CD4-positive, CD25-positive, alpha-beta regulatory T cell (primary cell): ENCODE measurements around the gene PATE4. TPM values are rescaled to one million over a fixed set of nuclear protein-coding genes. Genes with fewer than 3 reads are reported as not detected.

ENCODE experiments used
- ATAC-seq, 2 donors: fragments of 150-1000 bp; cut with Tn5 transposase; one replicate each; pipeline ENCODE4 v1.10.0; 2021; ENCODE audit warnings: low read depth in 2 of 2, moderate number of reproducible peaks in 2 of 2, moderate library complexity in 1 of 2
- DNase-seq, 3 donors: peaks; one replicate each; pipeline versions ENCODE4 v3.0.0 to v3.0.0-alpha.2; 2012 to 2022; ENCODE audit warnings: mixed read lengths in 1 of 3
- H3K27ac ChIP-seq: one replicate; pipeline ENCODE4 v1.7.0; 2013; ENCODE audit warnings: mild to moderate bottlenecking, low read length; ENCODE audit not compliant: insufficient read depth, poor library complexity, severe bottlenecking
- H3K27me3 ChIP-seq: one replicate; pipeline ENCODE4 v1.7.0; 2013; ENCODE audit warnings: low read length; ENCODE audit not compliant: control insufficient read depth, insufficient read depth
- H3K36me3 ChIP-seq: one replicate; pipeline ENCODE4 v1.7.0; 2013; ENCODE audit warnings: mild to moderate bottlenecking, low read length, moderate library complexity; ENCODE audit not compliant: control insufficient read depth, insufficient read depth
- H3K4me1 ChIP-seq: 2 replicates; pipeline ENCODE4 v1.7.0; 2013; ENCODE audit warnings: mild to moderate bottlenecking, low read length; ENCODE audit not compliant: insufficient read depth, control insufficient read depth, poor library complexity, severe bottlenecking
- H3K4me3 ChIP-seq: one replicate; pipeline ENCODE4 v1.7.0; 2013; ENCODE audit warnings: low read depth, mild to moderate bottlenecking, low read length, moderate library complexity
- H3K9me3 ChIP-seq, 2 experiments: 1 replicate in 1 of 2; 2 replicates in 1 of 2; pipeline ENCODE4 v1.7.0; 2013; ENCODE audit warnings: low read length in 2 of 2, mild to moderate bottlenecking in 1 of 2, moderate library complexity in 1 of 2; ENCODE audit not compliant: control insufficient read depth in 2 of 2
- H3K27ac Mint-ChIP-seq, 3 donors: one replicate each; pipeline ENCODE4 v1.8.0; 2020 to 2022; ENCODE audit warnings: mild to moderate bottlenecking in 3 of 3, mixed read lengths in 3 of 3, moderate library complexity in 2 of 3
- H3K27me3 Mint-ChIP-seq: one replicate; pipeline ENCODE4 v1.8.0; 2022; ENCODE audit warnings: mild to moderate bottlenecking, mixed read lengths
- H3K36me3 Mint-ChIP-seq: one replicate; pipeline ENCODE4 v1.8.0; 2020; ENCODE audit warnings: mixed read lengths
- H3K4me1 Mint-ChIP-seq, 4 donors: one replicate each; pipeline ENCODE4 v1.8.0; 2020 to 2022; ENCODE audit warnings: mixed read lengths in 4 of 4, mild to moderate bottlenecking in 1 of 4
- H3K4me3 Mint-ChIP-seq, 4 donors: one replicate each; pipeline ENCODE4 v1.8.0; 2020 to 2022; ENCODE audit warnings: mild to moderate bottlenecking in 4 of 4, mixed read lengths in 4 of 4, moderate library complexity in 3 of 4
- H3K9me3 Mint-ChIP-seq, 7 donors: one replicate each; pipeline ENCODE4 v1.8.0; 2020 to 2022; ENCODE audit warnings: mixed read lengths in 7 of 7, mild to moderate bottlenecking in 3 of 7, moderate library complexity in 2 of 7
- polyA plus RNA-seq, 4 donors: library from polyadenylated mRNA; unstranded; fragments of 300-500 nt; fragmentation: Illumina TruSeq; gene quantifications; one replicate each; pipeline ENCODE4 v1.2.3, GENCODE V29; 2021
- total RNA-seq: library from RNA; stranded (reverse); gene quantifications from one replicate; pipeline ENCODE4 v1.2.3, GENCODE V29; 2022

Gene PATE4, protein sequence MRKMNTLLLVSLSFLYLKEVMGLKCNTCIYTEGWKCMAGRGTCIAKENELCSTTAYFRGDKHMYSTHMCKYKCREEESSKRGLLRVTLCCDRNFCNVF
- not detected for total RNA-seq
- polyA plus RNA-seq = not detected

- Histone ChIP-seq H3K27ac (no peak within 1 kb of the TSS), H3K4me1 (no peaks in the 10 kb centered on the region), H3K27me3 (peaks cover 1% of the 10 kb centered on the region), H3K36me3 (no peaks in the 10 kb centered on the region), H3K4me3 (no peak within 1 kb of the TSS), H3K9me3 (no peaks in the 10 kb centered on the region)
- H3K4me3 Mint-ChIP-seq = no peak within 1 kb of the TSS
- peaks cover 24% of the 10 kb centered on the region for H3K27me3 Mint-ChIP-seq
- no peaks in the 10 kb centered on the region for H3K36me3 Mint-ChIP-seq
- no peaks in the 10 kb centered on the region for H3K4me1 Mint-ChIP-seq
- no peak for ATAC-seq
- H3K27ac Mint-ChIP-seq = no peak within 1 kb of the TSS
- no peak for DNase-seq
- H3K9me3 Mint-ChIP-seq = peaks cover 0 to 17% (median 9%) of the 10 kb centered on the region in 7 donors
Measured at GRCh38 chr11:125833016-125833415, at the start of gene PATE4. Gene PATE4, plus strand, starts transcription at chr11:125833316. Its CDS starts 44 bp downstream, at chr11:125833360.

DNA sequence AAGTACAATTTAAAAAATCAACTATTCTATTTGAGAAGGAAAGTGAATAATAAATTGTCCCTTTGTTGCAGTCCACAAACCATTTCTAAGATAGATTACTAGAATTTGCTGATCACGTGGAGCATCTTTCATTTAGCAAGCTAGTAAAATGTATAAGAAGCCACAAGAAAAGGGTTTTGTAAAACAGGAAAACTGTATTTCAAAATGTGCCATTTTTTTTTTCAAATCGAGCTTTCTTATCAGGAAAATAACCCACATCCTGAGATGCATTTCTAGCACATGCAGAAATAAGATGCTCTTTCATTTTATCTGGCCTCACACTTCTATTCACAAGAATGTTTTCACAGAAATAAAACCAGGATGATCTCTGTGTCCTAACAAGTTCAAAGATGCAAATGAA is 48.4 kb upstream of the PATE4 start:
- Histone ChIP-seq H3K36me3 (no peaks in the 10 kb centered on the region), H3K27me3 (no peaks in the 10 kb centered on the region), H3K4me1 (no peaks in the 10 kb centered on the region), H3K27ac (no peak overlapping the region), H3K9me3 (no peaks in the 10 kb centered on the region), H3K4me3 (no peak overlapping the region)
- DNase-seq (no peak), ATAC-seq (no peak)
- H3K4me1 Mint-ChIP-seq = no peaks in the 10 kb centered on the region
- H3K4me3 Mint-ChIP-seq = no peak overlapping the region
- H3K27me3 Mint-ChIP-seq = peaks cover 8% of the 10 kb centered on the region
- H3K36me3 Mint-ChIP-seq = no peaks in the 10 kb centered on the region
- peaks cover 0 to 9% (median 0%) of the 10 kb centered on the region in 7 donors for H3K9me3 Mint-ChIP-seq
- no peak overlapping the region for H3K27ac Mint-ChIP-seq

- H3K4me1 ChIP-seq = no peaks in the 10 kb centered on the region
- ATAC-seq (no peak), DNase-seq (no peak)
- no peak within 1 kb of the TSS for H3K27ac ChIP-seq
- peak within 1 kb of the TSS in 1 of 4 donors; percentile 59 for H3K4me3 Mint-ChIP-seq
- H3K27ac Mint-ChIP-seq = no peak within 1 kb of the TSS
- H3K27me3 ChIP-seq = no peaks in the 10 kb centered on the region
- no peaks in the 10 kb centered on the region for H3K9me3 ChIP-seq
- H3K27me3 Mint-ChIP-seq = peaks cover 4% of the 10 kb centered on the region
- H3K36me3 ChIP-seq = no peaks in the 10 kb centered on the region
- H3K4me1 Mint-ChIP-seq = no peaks in the 10 kb centered on the region
- no peaks in the 10 kb centered on the region for H3K36me3 Mint-ChIP-seq
- H3K9me3 Mint-ChIP-seq = peaks cover 0 to 2% (median 1%) of the 10 kb centered on the region in 7 donors
- H3K4me3 ChIP-seq = no peak within 1 kb of the TSS
Measured at GRCh38 chr11:125787827-125788226, 45.3 kb upstream of the PATE4 start, which contains the start of gene PATE3. Gene PATE3, plus strand, starts transcription at chr11:125788127. Its CDS starts 25 bp downstream, at chr11:125788152.

GRCh38 chr11:125790825-125791224 is 42.3 kb upstream of the PATE4 start:
- Histone ChIP-seq H3K36me3 (no peaks in the 10 kb centered on the region), H3K4me3 (no peak overlapping the region), H3K4me1 (no peaks in the 10 kb centered on the region), H3K27ac (no peak overlapping the region), H3K27me3 (no peaks in the 10 kb centered on the region), H3K9me3 (no peaks in the 10 kb centered on the region)
- Mint-ChIP-seq H3K4me1 (no peaks in the 10 kb centered on the region), H3K36me3 (no peaks in the 10 kb centered on the region), H3K4me3 (no peak overlapping the region), H3K9me3 (peaks cover 0 to 16% (median 7%) of the 10 kb centered on the region in 7 donors), H3K27ac (no peak overlapping the region), H3K27me3 (peaks cover 4% of the 10 kb centered on the region)
- DNase-seq = no peak
- ATAC-seq = no peak

DNA sequence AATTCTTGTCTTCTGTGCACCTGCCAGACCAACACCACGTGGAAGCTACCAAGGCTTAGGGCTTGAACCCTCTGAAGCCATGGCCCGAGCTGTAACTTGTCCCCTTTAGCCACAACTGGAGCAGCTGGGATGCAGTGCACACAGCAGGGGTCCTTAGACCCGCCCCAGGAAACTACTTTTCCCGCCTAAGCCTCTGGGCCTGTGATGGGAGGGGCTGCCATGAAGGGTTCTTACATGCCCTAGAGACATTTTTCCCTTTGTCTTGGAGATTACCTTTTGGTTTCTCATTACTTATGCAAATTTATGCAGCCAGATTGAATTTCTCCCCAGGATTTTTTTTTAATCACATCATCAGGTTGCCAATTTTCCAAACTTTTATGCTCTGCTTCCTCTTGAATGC is 35.5 kb upstream of the PATE4 start:
- no peak for ATAC-seq
- H3K27ac ChIP-seq = no peak overlapping the region
- Mint-ChIP-seq H3K36me3 (no peaks in the 10 kb centered on the region), H3K4me3 (no peak overlapping the region), H3K27me3 (no peaks in the 10 kb centered on the region), H3K27ac (no peak overlapping the region), H3K9me3 (peaks cover 3 to 58% (median 23%) of the 10 kb centered on the region in 7 donors), H3K4me1 (no peaks in the 10 kb centered on the region)
- peaks cover 14 to 24% of the 10 kb centered on the region in 2 experiments for H3K9me3 ChIP-seq
- no peaks in the 10 kb centered on the region for H3K36me3 ChIP-seq
- H3K27me3 ChIP-seq = no peaks in the 10 kb centered on the region
- H3K4me3 ChIP-seq = no peak overlapping the region
- no peaks in the 10 kb centered on the region for H3K4me1 ChIP-seq
- DNase-seq = no peak

DNA sequence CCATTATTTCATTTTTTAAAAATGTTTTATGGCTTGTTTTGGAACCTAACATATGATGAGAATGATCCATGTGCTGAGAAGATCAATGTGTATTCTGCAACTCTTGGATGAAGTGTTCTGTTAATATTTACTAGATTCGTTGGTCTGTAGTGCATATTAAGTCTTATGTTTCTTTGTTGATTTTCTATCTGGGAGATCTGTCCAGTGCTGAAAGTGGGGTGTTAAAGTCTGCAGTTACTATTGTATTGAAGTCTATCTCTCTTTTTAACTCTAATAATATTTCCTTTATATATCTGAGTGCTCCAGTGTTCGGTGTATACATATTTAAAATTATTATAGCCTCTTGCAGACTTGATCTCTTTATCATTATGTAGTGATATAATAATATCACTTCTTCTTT is 33.3 kb upstream of the PATE4 start:
- Histone ChIP-seq H3K36me3 (no peaks in the 10 kb centered on the region), H3K27me3 (no peaks in the 10 kb centered on the region), H3K4me1 (no peaks in the 10 kb centered on the region), H3K4me3 (no peak overlapping the region), H3K27ac (no peak overlapping the region), H3K9me3 (peaks cover 16 to 32% of the 10 kb centered on the region in 2 experiments)
- DNase-seq (no peak), ATAC-seq (no peak)
- Mint-ChIP-seq H3K9me3 (peaks cover 2 to 59% (median 22%) of the 10 kb centered on the region in 7 donors), H3K27me3 (no peaks in the 10 kb centered on the region), H3K4me1 (no peaks in the 10 kb centered on the region), H3K27ac (no peak overlapping the region), H3K36me3 (no peaks in the 10 kb centered on the region), H3K4me3 (no peak overlapping the region)

DNA sequence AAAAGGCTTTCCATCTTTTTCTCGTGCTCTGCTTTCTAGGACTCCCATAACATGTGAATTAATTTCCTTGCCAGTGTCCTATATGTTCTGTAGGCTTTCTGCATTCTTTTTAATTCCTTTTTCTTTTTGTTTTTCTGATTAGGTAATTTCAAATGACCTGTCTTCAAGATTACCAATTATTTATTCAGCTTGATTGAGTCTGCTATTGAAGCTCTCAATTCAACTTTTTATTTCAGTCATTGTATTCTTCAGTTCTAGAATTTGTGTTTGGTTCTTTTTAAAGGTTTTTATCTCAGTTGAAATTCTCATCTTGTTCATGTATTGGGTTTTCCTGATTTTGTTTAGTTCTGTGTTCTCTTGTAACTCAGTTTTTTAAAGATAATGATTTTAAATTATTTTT is 30.7 kb upstream of the PATE4 start:
- Histone ChIP-seq H3K4me3 (no peak overlapping the region), H3K27me3 (no peaks in the 10 kb centered on the region), H3K27ac (no peak overlapping the region), H3K4me1 (no peaks in the 10 kb centered on the region), H3K36me3 (no peaks in the 10 kb centered on the region), H3K9me3 (peaks cover 16 to 22% of the 10 kb centered on the region in 2 experiments)
- Mint-ChIP-seq H3K27me3 (peaks cover 5% of the 10 kb centered on the region), H3K4me3 (no peak overlapping the region), H3K36me3 (no peaks in the 10 kb centered on the region), H3K9me3 (peaks cover 2 to 37% (median 16%) of the 10 kb centered on the region in 7 donors), H3K4me1 (no peaks in the 10 kb centered on the region), H3K27ac (no peak overlapping the region)
- DNase-seq (no peak), ATAC-seq (no peak)

GRCh38 chr11:125807909-125808308 is 25.2 kb upstream of the PATE4 start:
- no peak overlapping the region for H3K27ac Mint-ChIP-seq
- no peaks in the 10 kb centered on the region for H3K4me1 Mint-ChIP-seq
- H3K4me3 Mint-ChIP-seq = no peak overlapping the region
- no peaks in the 10 kb centered on the region for H3K36me3 ChIP-seq
- H3K27ac ChIP-seq = no peak overlapping the region
- H3K36me3 Mint-ChIP-seq = no peaks in the 10 kb centered on the region
- no peaks in the 10 kb centered on the region for H3K4me1 ChIP-seq
- peaks cover 2 to 5% of the 10 kb centered on the region in 2 experiments for H3K9me3 ChIP-seq
- peaks cover 5% of the 10 kb centered on the region for H3K27me3 Mint-ChIP-seq
- H3K9me3 Mint-ChIP-seq = peaks cover 0 to 18% (median 3%) of the 10 kb centered on the region in 7 donors
- H3K27me3 ChIP-seq = no peaks in the 10 kb centered on the region
- DNase-seq = no peak
- no peak overlapping the region for H3K4me3 ChIP-seq
- no peak for ATAC-seq
